ENCODE data around the gene CSNK2A3. TPM values are rescaled to one million over a fixed set of nuclear protein-coding genes. Genes with fewer than 3 reads are reported as not detected.

Gene CSNK2A3
- total and polyA plus RNA-seq, 10 of the 15 experiments (the other 5 are each of a cell fraction or from before 2014, with no cell fraction given) = 0.68 to 6.2 (median 1.4) TPM

GRCh38 chr11:11324090-11324489 is 29.0 kb downstream of the CSNK2A3 start:
- TF ChIP-seq MEF2B (IDR thresholded peaks at IDR 0.05; ENCODE audit: partially characterized antibody, poor library complexity, severe bottlenecking) = no peak
- TF ChIP-seq SKIL (IDR thresholded peaks at IDR 0.05; ENCODE audit: low read depth, poor library complexity, severe bottlenecking) = no peak
- TF ChIP-seq ZBTB33 (IDR thresholded peaks at IDR 0.05) = no peak
- no peak for TF ChIP-seq TARDBP (IDR thresholded peaks at IDR 0.05; ENCODE audit: borderline replicate concordance)
- Histone ChIP-seq H3K4me2 (ENCODE audit: control insufficient read depth, insufficient read depth) (no peak overlapping the region), H3K4me3 (no peak overlapping the region), H3K9me3 (replicated peaks; ENCODE audit: control insufficient read depth, insufficient read depth, low read length) (no peaks in the 10 kb centered on the region), H3K27ac (ENCODE audit: control insufficient read depth, insufficient read depth) (no peak overlapping the region), H3K4me1 (ENCODE audit: control insufficient read depth, insufficient read depth, low read length) (no peaks in the 10 kb centered on the region), H3K36me3 (ENCODE audit: control insufficient read depth in 2 of 2, insufficient read depth in 2 of 2, low read length in 1 of 2) (peaks cover 0 to 5% of the 10 kb centered on the region in 2 experiments; a peak in 2 of 4 replicates), H3K27me3 (replicated peaks in 1 of 2; ENCODE audit: control insufficient read depth in 2 of 2, insufficient read depth in 2 of 2, low read length in 1 of 2) (no peaks in the 10 kb centered on the region), H4K20me1 (ENCODE audit: control insufficient read depth, insufficient read depth) (no peaks in the 10 kb centered on the region), H3K79me2 (ENCODE audit: control insufficient read depth, insufficient read depth, low read length) (no peaks in the 10 kb centered on the region), H2AFZ (ENCODE audit: control insufficient read depth, low read depth, low read length) (no peak overlapping the region), H3K9ac (ENCODE audit: control insufficient read depth, insufficient read depth, low read length) (no peak overlapping the region)
- no TSS peak for BruUV-seq (replicated peaks)
- in situ Hi-C loops (cut with MboI) (no loop called here), intact Hi-C loops (cut with micrococcal nuclease; ENCODE audit: unreplicated experiment) (loop anchor here (10.0 kb wide), 1 partner anchor 461 kb away; no protein-coding TSS in a partner anchor)
- DNase-seq (ENCODE audit: low read depth, low spot score) (no peak), FAIRE-seq (no peak), ATAC-seq (no peak)
- 0% methylated on average over 1 of the region's 1 CpG for WGBS (ENCODE audit: insufficient coverage, insufficient replicate concordance, low lambda C conversion rate, missing lambda C conversion rate)
- CTCF ChIA-PET = no interaction called here
- SMC1A ChIA-PET (ENCODE audit: uncharacterized antibody, unreplicated experiment) = interaction anchor here (0.6 kb wide), 1 partner anchor 88 kb away, joined by 3 read pairs; no protein-coding TSS in a partner anchor
- POLR2A ChIA-PET = no interaction called here
- RAD21 ChIA-PET (ENCODE audit: unreplicated experiment) = no interaction called here

Measured in GM12878 (cell line).